DMS53 treated with DMSO at 0.1 percent for 48 hours (cell line): ENCODE results near the gene TSPAN3.

Experiments used
- DNase-seq: peaks from one replicate; lab custom pipeline; 2025; ENCODE audit not compliant: unreplicated experiment; lab: John Stamatoyannopoulos, UW

TSPAN3 gene

DNA sequence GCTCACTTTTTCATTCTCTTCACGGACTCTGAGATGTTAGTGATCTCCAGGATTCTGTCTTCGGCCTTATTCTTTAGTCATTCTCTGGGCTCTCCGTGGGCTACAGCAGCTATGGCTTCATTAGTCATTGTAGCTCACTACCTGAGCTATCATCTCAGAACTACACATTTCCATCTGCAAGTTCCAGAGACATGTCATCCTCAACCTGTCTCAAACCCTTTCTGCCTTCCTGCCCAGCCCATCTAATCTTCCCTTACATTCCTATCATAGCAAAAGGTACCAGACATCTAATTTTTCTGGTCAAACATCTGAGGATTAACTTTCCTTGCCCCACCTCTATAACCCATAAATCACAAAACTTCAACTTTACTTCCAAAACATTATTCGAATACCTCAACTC, 13.2 kb downstream of the TSPAN3 start:
- no peak for DNase-seq

DNA sequence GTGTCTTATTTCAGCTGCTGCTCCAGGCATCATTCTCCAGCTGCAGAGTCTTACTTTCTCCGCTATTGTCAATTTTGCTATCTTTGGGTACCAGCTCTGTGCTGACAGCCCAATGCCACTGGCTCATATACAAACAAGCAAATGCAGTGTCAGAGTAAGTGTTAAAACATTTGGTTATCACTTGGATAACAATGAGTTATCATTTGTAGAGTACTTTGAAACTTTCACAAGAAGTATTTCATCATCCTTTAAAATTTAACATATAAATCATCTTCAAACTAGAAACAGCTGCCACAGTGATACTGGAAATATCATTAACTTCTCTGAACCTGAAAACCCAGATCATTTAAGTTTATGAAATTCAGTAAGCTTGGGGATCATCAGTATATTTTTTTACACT, 13.8 kb downstream of the TSPAN3 start:
- no peak for DNase-seq

DNA sequence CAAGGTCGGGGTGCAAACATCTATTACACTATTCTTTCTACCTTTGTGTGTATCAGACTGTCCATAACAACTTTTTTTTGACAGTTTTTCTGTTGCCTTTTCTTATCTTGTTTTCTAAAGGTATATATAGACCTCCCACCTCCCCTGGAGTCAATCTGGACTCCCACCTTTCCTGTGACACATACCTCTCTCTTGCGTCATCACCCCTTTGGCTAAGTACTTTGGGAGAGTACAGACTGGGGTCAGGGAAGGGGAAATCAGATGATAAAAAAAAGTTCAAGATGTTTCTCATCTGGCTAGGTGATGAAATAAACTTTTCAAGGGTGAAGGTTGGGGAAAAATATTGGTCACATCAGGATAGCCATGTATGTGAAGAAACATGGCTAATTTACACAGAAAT, 17.2 kb downstream of the TSPAN3 start:
- no peak for DNase-seq

DNA sequence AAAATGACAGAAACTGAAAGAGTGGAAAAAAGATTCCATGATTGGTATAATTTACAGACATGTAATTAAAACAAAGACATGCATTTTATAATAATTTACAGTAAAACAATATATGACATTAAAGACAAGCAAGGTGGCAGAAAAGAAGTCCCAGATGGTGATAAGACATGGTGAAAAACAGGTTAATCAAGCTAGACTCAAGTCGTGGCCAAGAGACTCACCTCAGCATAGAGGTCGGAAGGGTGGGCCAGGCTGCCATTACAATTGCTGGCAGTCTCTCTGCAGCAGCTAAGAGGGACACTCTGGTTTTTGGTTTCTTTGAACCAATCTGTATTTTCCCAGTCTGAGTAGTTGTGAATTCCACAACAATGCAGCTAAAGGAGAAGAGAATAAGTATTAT, 18.4 kb downstream of the TSPAN3 start:
- DNase-seq, result no peak

DNA sequence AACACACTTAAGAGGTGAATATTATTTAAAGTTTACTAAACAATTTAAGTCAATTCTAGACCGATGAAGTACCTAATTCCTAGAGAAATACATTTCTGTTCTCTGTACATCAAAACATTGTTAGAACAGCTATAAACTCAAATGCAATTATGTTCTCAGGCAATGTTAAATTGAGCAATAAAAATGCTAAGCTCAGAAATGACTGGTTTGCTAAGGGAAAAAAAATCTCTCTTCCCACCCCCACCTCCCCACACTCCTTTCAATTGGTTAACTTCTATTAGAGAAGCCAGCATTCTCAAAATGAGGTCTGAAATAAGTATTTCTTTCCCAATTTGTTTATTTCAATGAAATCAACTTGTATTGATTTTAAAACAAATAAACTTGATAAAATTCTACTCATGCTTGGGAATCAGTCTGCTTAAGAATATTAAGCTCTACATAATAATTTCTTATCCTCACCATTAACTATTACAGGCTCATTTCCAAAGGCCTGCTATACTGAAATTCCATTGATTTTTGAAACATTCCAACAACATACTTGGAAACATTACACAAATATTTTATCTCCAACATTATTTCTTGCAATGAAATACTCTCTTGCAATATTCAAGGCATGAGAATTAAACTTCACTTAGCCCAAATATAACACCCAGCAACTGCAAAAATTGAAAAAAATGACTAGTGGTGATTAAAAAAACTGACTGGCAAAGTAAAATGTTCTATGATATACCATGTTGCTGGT, 22.6 kb downstream of the TSPAN3 start:
- no peak for DNase-seq

DNA sequence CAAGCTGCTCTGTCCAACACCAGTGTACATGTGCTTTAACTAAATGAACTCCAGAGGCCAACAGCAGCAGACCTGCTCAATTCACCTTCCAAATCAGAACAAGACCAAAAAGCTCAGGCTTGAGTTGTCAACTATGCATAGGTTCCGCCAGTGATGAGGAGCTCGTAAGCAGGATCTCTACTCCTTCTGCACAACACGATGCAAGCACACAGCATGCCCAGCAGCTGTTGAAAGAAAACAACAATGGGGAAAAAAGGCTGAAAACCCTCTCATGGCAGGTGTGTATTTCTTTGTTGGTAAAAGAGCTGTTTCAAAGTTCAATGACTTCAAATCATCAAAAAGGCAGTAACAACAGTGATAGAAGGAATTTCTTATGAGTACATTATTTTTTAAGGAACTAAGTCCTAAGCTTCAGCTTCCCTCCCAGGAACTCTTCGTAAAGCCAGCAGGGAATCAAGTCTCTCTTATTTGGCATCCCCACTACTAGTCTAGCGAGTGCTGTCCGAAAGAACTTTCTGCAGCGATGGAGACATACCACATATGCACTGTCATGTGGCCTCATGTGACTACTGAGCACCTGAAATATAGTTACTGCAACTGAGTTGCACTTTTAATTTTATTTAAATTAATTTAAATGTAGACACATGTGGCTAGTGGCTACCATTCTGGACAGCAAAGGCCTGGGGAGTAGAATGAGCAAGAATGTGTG, 24.1 kb downstream of the TSPAN3 start:
- no peak for DNase-seq

DNA sequence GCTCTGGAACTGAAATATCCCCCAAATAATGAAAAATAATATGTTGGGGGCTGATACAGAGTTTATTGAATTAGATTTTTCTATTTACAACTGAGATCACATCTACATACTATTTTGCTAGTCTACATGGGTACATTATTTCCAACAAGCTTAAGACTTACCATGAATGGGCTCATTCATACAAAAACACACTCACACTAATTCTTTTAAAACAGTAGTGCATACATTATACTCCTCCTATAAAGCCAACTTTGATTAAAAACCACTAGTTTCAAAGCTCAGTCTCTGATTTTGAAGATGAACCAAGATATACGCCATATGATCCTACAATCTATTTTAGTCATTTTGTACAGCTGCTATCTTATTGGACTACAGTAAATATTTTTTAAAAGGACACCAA, 24.9 kb downstream of the TSPAN3 start:
- DNase-seq, result no peak

DNA sequence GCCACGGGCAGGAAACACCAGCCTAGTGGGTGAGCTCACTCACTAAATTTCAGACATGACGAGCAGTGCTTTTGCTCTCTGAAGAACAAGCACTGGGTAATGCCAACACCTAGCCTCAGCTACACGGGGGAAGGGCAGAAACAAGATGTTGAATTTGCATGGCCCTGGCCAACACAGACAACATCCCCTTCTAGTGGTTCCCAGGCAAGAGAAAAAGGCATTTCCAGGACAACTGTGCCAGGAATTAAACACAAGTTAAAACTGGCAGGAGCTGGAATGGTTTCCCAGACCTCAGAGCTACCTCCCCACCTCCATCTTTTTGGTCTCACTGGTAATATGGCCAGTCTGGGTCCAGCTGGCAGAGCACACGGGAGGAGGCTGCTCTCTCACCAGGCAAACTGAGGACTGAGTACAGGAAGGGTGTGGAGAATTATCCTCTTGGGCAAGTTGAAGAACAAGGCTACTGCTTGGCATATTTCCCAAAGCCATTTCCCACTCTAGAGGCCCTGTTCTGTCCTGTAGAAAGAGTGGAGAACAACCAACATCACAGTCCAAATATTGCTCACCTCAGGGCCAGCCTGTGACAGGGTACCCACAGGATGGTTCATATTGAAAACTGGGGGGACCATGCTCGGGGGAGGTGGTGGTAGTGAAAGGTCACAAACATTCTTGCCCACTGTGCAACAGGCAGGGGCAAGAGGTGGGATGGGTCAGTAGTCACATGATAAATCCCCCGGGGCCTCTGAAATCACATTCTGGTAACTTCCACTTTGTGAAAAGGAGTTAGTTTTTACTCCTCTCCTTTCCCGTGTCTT, 26.5 kb downstream of the TSPAN3 start:
- no peak for DNase-seq

DNA sequence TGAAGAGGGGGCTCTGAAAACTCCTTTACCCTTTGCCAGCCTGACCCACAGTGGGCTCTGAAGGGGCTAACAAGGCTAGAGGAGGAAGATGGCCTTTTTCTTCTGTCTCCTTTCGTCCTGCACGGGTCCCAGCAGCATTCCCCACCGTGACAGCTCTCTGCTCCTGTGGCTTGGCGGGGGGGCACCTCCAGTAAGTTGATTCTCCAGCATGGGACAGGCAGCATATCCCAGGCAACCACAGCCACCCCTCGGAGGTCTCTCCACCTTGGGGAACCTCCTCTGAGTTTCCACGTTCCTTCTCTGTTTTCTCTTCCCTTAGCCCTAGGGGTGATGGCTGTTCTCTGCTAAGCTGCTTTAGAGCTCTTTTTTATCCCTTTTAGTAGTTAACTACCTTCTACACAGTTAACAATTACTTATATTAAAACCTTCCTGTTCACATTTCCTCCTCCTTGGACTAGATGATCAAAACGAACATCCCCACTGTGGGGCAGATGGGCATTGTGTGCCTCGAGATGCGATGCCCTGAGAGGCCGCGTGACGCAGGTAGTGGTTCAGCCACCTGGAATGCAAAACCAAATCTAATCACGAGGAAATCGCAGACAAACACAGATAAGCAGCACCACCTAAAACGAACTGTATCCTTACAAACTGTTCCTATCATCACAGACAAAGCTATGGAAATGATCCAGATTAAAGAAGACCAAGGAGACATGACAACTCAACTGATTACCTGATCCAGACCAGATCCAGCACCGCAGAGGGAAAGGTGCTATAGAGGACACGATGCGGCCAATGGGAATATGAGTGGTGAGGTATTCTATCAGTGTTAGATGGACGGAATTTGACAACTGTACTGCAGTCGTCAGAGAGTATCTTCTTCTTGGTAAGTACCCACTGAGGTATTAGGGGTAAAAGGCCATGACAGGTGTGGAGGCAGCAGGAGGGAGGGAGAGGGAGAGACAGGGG, 27.7 kb downstream of the TSPAN3 start:
- no peak for DNase-seq

DNA sequence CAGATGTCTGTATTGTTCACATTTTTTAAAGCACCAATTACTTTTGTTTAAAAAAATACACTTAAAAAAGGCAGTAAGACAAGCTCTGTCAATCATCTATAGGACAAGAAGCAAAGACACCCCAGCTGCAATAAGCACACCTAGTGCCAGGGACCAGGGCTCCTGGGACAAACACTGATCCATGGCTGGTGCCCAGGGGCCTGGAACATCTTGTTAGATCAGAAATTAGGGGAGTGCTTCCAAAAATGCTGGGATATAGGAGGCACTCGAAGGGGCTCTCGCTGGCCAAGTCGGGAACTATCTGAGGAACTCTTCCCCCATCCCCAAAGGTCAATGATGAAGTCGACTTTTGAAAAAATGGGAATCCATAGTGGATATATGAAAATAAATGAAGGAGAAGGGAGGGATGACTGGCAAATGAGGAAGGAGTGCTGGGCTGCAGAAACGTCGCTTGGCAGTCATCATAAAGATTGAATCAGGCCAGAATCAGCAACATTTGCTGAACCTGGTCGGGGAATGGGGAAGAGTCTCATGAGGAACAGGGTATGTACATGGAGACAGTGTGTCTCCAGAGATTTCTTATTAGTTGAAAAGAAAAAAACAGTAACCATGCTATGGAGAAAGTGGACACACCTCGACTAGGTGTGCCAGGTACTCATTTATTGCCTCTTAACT, 28.5 kb downstream of the TSPAN3 start:
- no peak for DNase-seq

DNA sequence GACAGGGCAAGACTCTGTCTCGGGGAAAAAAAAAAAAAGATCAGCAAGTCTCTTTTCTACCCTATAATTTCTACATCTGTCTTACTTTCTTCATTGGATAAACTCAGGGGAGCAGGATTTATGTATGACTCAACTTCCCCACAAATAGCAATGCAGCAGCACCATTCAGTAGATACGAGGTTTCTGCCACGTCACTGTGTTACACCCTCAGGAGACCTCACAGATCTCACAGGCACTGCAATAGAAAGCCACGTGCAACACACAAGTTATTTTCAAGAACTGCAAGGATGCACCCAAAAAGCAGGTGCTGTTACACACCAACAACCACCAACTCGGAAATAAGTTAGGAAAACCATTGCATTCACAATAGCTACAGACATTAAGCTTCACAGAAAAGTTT, 30.2 kb downstream of the TSPAN3 start:
- DNase-seq, result no peak

DNA sequence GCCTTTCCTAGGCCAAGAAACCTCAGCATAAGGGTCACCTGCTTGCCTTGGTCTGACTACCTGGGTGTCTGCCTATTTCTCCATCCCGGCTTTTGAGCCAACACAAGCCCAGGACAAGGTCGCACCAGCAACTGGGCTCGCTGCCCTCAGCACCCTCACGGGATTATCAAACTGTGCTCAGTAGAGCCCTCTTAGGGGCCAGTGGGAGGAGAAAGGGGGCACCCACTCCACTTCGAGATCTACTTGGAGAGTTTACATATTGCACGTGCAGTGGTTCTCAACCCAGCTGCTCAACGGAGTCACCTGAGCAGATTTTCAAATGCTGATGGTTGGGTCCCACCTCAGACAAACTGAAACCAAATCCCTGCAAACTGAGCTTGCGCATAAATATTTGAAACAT, 31.1 kb downstream of the TSPAN3 start:
- no peak for DNase-seq

DNA sequence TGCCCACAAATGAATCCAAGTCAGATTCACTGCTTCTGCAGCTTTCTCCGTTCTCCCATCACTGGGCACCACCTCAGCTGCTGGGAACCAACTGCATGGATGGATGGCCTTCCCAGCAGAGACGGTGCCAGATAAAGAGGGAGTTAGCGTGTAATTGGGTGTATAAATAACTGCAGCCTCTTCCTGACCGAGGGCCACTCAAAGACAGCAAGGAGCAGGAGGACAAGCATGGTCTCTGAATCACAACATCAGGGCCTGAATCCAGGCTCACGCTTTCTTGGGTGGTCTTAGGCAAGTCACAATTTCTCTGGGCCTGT, 31.7 kb downstream of the TSPAN3 start:
- no peak for DNase-seq

DNA sequence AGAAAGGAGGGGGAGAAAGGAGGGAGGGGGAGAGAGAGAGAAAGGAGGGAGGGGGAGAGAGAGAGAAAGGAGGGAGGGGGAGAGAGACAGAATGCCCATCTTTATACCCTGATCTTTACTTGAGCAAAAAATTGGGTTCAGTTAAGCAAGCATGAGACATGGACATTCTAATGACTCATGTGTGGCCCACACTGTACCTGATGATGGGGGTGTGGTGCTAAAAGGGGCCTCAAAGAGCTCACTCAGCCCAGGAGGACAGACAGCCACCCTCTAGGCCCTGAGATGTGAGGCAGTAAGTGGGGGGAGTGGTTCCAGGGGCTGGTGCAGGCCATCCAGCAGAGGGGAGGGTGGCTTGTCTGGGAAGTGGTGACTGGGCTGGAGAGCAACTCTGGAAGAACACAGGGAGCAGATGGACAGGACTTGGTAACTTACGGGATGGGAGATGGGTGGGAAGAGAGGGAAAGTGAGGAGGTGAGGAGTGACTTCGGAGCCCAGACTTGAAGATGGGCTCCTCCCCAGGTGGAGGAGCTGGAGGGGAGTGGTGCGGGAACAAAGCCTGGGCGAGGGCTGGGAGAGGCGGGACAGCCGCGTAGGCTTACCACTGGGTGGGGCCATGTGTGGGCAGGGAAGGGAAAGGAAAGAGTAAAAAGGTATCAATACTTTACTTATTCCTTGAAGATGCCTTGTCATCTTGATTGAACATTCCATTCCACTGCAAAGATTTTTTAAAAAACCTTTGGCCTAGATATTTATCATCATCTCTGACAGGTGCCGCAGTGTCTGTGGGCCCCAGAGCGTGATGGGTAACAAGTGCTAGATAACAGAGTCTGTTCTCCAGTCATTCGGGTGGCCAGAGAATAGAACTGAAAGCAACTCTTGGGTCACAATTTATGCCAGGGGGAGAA, 32.3 kb downstream of the TSPAN3 start:
- DNase-seq, result no peak

DNA sequence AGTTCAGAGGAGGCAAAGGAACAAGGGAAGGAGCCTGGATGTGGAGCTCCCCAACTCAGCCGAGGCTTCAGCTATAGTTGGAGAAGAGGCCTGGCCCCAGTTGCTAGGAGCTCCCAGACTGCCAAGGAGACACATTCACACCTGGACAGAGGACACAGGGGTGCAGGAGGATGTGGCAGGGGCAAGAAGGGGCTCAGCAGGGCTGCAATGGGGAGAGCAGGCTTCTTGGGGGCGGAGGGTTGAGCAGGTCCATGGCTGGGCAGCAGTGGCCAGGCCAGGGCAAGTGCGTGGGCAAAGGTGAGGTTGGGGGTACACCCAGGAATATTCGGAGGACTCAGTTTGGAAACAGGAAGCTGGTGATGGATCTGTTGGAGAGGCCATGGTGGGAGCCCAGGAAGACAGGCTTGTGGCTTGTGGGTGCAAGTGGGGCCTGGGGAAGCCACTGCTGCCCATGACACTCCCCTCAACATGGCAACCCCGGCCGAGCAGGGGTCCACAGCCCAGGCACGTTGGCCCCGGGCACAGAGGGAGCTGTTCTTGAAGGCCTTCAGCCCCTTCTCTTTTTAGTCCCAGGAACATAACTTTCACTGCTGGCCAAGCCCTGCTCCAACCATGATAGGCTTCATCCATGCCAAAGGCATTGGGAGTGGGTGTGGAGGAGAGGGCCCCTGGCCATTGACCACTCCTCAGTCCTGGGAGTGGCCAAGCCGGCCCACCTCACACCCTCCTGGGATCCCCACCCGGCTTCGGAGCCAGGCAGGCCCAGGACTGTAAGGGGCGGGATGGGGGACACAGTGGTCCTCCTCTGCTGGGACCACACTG, 33.3 kb downstream of the TSPAN3 start:
- no peak for DNase-seq

DNA sequence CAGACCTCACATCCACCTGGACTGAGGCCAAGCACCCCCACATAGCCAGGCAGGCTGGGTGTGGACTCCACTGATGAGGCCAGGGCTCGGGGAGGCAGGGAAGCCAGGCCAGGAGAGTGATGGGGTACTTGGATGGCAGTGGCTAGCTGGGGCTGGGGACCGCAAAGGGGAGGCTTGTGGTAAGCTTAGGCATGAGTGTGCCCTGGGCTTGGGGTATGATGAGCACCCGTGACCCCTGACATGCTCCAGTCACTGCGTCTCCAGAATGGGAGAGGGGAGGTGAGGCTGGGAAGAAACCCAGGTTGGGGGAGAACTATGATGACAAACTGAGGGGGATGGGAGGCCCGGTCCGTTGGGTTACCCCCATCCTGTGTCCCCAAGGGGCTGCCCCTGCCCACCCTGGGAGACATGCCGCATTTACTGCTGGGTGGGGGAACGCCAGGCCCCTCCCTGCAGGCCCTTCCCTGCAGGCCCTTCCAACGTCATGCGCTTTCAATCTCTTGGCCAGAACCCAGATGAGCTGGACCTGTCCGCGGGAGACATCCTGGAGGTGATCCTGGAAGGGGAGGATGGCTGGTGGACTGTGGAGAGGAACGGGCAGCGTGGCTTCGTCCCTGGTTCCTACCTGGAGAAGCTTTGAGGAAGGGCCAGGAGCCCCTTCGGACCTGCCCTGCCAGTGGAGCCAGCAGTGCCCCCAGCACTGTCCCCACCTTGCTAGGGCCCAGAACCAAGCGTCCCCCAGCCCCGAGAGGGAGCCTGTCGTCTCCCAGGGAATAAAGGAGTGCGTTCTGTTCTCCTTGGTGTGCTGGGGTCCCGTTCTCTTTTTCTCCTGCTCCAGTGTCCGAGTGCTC, 34.1 kb downstream of the TSPAN3 start:
- no peak for DNase-seq

DNA sequence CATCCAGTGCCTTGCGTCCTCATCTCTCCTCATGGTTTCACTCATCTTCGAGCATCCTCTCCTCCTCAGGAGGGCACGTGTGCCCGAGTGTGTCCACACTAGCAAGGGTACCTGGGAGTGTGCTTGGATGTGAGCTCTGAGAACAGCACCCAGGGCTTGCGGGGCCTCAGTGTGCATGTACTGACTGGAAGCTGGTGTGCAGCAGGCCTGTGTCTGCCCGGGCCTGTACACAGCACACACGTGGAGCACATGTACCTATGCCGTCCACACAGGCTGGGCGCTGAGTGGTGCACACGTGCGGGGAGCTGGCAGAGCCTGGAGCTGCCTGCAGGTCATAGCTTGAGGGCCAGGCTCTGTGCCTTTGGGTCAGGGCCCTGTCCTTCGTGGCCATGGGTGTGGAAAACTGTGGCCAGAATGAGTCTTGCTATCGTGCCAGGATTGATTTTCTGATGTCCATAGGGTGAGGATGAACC, 34.9 kb downstream of the TSPAN3 start:
- DNase-seq, result no peak

DNA sequence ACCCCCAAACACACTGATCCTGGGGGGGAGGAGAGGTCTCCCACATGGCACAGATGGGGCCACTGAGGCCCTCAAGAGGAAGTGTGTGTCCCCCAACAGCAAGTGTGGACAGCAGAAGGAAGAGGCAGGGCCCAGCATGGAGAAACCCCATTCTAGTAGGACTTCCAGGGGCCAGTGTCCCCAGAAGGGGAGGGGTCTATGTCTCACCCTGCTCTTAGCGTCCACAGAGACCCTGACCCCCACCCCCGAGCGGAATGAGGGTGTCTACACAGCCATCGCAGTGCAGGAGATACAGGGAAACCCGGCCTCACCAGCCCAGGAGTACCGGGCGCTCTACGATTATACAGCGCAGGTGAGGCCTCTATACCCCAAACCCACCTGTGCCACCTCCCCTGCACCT, 35.3 kb downstream of the TSPAN3 start:
- DNase-seq, result no peak
